Activated CD8-positive, alpha-beta memory T cell treated with anti-CD3 and anti-CD28 coated beads for 48 hours (primary cell): Measurements from ENCODE around the gene EEFSEC.

Experiments
- DNase-seq, 3 experiments: peaks; one replicate each; pipeline ENCODE4 v3.0.0-alpha.2; 2020; ENCODE audit warnings: low read depth in 2 of 3, low spot score in 2 of 3

EEFSEC gene

DNA sequence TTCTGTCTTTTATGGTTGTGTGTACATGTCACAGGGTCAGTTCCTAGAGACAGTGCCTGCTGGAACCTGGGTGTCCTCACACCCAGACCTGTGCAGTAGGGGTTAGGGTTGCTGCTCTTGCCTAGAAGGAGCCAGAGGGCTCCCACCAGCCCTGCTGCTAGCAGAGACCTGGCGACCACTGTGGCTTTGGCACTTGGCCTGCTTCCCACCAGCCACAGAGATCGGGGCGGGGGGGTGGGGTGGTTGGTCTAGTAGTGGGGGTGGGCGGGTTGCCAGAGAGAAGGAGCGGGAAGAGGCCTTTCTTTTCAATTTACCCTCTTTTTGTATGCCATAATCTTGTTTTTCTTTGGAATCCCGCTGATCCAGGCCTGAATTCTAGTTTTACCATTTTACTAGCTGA lies 29.4 kb downstream of the EEFSEC start:
- DNase-seq = no peak

DNA sequence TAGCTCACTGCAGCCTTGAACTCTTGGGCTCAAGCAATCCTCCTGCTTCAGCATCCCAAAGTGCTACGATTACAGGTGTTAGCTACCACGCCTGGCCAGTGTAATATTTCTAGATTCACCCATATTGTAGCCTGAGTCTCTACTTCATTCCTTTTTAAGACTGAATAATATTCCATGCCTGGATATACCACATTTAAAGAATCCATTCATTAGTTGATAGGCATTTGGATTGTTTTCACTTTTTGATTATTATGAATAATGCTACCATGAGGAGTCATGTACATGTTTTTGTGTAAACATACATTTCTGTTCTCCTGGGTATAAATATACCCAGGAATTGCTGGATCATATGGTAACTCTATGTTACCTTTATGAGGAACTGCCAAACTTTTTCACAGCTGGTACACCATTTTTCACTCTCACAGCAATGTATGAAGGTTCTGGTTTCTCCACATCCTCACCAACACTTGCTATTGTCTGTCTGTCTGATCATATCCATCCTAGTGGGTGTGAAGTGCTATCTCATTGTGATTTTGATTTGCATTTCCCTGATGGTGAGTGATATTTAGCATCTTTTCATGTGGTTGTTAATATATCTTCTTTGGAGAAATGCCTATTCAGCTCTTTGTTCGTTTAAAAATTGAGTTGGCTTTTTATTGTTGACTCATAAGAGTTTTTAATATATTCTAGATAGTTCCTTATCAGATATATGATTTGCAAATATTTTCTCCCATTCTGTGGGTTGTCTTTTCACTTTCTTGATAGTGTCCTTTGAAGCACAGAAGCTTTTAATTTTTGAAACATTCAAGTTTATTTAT lies 32.6 kb downstream of the EEFSEC start:
- DNase-seq = no peak

DNA sequence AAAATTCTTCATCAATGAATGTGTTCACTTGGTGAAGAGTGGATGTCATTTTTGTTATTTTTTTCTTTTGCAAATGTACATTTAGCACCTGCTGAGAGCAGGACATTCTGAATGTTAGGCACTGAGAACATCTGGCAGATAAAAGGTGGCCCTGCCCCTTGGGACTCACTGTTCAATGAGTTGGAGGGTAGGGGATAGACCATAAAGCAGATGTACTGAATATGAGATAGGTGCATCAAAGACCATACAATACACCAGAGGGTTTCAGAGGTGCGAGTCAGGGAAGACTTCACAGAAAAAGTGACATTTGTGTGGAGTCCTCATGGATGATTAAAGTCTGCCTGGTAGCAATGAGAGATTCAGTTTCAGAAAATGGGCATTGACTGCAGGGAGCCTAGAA lies 34.2 kb downstream of the EEFSEC start:
- no peak for DNase-seq

DNA sequence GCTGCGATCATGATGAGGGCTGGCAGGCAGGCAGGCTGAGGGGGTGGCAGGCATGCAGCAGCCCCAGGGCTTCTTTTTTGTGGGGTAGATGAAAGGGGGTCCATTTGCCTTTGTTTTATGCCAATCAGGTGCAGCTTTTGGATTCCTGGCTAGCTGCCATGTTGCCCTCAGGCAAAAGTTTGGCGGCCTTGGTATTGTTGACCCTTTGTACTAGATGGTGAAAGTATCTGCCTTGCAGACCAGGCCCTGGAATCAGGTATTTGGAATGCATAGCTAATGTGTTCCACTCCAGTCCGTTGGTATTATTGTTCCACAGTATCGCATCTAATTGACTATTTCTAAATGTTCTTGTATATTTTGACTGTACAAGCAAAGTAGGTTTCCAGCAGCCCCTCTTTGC lies 35.0 kb downstream of the EEFSEC start:
- DNase-seq = no peak

DNA sequence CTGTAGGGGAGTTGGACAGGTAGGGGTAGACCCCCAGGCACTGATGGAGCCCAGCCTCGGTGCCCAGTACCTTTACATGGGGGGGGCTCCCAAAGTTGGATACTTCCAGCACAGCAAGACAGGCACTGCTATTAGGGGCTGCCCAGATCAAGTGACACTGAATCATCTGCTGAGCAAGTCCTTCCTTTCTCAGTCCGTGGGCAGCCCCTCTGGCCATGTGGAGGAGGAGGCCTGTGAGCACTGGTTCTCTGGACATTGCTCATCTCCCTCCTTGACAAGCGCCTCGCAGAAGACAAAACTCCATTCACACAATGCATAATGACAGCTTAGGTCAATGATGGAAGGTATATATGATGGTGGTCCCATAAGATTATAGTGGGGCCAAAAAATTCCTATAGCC lies 35.7 kb downstream of the EEFSEC start:
- DNase-seq = no peak

DNA sequence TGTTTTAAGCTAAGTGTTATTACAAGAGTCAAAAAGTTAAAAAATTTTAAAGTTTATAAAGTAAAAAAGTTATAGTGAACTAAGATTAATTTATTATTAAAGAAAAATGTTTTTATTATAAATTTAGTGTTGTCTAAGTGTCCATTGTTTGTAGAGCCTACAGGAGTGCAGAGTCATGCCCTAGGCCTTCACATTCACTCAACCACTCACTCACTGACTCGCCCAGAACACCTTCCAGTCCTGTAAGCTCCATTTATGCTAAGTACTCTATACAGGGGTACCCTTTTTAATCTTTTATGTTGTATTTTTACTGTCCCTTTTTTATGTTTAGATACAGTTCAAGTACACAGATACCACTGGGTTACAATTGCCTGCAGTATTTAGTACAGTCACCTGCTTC lies 37.2 kb downstream of the EEFSEC start:
- no peak for DNase-seq

DNA sequence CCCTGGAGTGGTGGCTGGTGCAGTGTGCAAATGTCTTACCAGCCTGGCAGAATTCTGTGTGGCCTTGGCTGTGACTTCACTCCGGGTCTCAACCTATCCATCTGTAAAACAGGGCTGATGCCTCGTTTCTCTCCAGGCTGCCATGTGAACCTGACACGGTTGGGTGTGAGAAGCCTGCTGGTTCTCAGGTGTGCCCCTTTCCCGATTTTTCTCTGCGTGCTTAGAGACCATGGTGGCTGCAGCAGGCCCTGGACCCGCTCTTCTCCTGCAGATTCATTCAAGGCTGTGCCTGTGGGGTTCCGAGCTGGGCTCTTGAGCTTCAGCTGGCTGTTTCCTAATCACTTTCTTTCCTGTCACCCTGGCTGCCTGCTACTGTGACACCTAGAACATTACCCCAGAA lies 38.9 kb downstream of the EEFSEC start:
- DNase-seq = no peak

DNA sequence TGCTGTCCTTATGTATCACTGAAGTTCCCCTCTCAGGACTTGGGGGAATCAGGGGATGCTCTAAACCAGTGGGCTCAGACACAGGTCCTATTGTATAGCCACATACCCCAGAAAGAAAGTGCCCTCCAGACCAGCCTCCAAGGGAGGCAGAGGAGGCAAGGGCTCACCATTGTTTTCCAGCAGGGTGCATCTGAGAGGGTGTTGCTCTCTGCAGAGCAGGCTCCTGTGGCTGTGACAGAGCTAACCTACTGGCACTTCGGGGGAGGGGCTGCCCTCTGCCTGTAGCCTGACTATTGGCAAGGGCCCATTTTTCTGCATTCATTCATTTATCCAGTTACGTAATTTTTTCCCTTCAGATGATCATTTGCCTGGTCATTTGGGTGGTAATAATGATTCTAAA lies 39.9 kb downstream of the EEFSEC start:
- no peak for DNase-seq

DNA sequence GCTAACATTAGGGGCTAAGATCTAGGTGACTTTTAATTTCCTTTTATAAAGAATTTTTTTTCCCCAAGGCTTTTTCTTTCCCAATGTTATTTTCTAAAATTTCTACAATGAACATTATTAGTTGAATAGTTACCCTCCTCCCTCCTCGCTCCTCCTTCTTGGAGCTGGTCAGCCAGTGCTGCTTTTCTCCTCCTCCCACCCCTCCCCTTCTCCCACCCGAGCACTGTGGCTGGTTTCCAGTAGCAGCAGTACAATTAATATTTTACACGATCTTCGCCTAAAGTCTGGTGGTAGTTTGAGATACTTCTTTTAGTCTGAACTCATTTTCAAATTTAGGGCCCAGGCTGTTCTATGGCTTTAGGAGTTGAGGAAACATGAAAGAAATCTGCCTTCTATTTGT lies 41.6 kb downstream of the EEFSEC start:
- DNase-seq = no peak

DNA sequence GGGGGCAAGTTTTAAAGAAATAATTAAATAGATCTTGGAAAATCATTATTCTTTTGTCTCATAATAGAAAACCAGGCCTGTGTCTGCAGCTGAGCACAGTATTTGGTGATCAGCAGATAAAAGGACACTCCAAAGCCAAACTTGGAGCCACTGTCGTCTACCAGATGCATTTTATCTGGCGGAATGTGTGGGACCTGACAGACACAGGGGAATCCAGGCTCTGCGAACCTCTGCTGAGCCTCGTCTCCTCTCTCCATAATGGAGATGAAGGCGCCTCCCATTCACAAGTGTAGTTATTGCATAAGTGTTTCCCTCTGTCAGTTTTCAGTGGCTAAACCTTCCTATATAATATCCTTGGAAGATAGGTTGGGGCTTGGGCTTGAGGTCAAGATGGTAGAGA lies 42.1 kb downstream of the EEFSEC start:
- no peak for DNase-seq

DNA sequence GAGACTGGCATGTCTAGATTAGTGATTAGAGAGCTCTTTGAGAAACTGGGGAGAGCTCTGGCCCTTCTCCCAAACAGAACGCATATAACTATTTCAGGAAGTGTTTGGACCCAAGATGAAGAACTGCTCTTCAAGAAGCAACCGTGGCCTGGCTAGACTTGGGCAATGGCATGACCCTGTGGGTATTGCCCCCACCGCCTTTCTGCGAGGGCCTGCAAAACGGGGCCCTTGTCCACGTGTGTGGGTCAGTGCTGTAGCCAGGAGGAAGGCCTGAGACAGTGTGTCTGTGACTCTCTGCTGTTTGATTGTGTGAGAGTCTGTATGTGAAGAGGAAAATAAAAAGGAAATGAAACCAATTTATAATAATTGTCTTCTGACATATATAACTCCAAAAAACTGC lies 42.5 kb downstream of the EEFSEC start:
- DNase-seq = no peak

DNA sequence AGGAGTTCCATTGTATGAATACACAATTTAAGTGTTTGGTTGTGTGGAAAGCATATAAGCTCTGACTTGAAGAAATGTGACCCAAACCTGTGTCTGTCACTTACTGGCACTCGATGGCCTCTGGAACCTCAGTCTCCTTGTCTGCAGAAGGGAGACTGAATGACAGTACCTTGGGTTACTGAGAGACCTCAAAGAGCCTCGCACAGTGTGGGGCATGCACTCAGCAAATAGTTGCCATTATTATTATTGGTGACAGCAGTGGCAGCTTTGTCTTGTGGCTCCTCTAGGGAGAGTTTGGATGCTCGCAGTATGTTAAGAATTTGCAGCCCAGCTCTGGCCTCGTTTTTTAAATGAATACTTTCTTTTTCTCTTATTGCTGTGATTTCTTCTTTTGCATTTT lies 43.4 kb downstream of the EEFSEC start:
- DNase-seq = no peak

DNA sequence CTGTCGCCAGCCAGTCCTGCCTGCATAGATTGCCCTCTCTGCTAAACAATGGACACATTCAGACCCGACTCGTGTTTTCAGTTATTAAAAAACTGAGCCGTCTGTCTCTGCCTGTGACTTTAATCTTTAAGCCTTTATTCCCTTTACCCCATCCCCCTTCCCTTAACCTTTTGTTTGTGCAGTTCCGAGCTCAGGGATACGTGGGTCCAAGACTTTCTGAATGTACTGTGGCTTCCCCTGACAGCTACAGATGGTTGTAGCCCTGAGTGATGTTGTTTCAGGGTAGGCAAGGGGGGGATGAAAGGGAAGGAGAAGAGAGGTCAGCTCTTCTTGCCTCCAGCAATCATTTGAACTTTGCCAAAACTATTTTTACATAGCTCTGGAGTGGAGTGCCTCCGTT lies 44.6 kb downstream of the EEFSEC start:
- no peak for DNase-seq

DNA sequence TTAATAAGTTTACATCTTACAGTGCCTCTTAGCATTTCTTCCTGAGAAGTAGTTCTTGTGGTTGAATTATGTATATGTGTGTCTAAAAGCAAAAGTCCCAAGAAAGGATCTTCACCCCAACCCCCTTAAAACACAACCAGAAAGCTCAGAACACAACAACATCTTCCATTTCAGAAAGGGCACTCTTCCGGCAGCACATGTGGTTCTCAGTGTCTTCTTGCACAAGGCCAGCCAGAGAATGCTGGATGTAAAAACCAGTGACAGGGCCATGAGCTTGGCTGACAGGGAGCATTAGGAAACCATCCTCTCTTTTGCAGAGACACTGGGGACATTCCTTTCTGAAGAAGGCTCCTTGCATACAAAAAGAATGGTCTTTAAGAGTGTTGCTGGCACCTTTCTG lies 45.0 kb downstream of the EEFSEC start:
- no peak for DNase-seq

DNA sequence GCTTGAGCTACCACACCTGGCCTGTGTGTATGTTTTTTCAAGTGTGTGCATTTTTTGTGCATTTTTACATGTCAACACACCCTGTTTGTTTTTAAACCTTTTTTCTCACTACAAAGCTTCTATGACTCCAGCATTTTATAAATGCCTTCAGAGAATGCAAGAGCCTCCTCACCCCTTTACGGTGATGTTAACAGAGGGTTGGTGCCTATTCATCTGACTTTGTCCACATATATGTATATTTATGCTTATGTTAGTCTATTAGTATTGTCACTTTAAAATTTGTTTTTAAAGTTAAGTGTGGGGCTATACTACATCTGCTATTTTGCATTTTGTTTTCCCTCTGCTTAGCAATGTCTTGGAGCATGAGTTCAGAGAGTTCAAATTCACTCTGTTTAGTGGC lies 45.8 kb downstream of the EEFSEC start:
- DNase-seq = no peak

DNA sequence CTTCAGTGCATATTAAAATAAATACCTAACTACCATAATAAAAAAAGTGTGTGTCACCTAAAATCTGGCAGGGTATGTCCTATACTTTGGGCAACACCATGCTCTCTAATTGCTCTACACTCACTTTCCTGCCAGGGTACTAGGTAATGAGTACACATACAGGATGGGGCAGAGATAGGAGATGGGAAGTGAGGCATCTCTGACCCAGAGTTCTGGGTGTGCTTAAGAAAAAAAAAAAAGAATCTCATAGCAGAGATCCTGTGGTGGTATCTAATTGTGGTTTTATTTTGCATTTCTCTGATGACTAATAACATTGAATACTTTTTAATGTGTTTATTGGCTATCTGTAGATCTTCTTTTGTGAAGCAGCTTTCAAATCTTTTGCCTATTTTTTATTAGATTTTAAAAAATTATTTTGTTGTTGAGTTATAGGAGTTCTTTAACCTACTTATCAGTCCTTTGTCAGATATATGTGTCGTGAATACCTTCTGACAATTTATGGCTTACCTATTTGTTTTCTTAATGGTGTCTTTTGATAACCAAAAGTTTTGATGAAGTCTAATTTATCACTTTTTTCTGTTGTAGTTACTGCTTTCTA lies 48.0 kb downstream of the EEFSEC start:
- DNase-seq = no peak

DNA sequence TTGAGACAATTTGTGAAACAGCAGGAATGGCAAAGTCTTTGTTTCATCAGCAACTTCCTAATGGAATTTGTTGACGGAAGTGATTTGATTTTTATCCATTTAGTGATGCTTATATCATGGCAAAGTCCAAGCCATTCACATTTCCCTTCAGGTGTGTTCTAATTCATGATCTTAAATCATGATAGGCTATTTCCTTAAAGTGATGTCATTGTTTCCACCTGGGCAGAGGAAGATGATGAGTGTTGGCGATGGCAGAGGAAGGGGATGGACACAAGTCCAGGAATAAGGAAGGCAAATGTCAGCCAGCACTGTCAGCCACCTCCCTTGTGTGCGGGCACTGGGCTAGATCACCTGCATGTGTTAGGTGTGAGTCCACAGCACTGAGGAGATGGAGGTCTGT lies 49.9 kb downstream of the EEFSEC start:
- DNase-seq = no peak

DNA sequence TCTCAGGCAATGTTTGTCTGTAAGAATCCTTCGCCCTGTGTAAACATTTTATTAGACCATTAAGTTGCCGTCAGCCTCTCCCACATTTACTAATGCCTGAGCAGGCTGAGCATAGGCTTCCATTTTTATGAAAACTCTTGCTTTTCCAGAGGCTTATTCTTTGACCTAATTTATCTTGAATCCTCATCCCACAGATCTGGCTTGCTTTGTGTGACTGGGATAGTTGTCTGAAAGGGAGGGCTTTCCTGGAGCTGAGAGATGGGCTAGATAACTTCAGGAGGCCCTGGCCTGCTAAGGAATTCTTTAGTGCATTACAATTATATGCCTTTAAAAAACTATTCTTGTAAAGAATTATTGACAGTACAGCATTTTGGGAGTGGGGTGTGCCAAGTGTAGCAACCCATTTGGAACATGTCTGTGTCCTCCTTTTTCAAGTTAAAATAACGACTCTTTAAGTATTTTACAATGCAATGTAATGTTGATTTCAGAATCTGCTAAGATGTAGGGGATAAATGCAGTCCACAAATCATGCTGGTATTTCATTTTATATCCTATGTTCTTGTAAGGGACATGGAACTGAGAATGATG lies 52.4 kb downstream of the EEFSEC start:
- DNase-seq = no peak

DNA sequence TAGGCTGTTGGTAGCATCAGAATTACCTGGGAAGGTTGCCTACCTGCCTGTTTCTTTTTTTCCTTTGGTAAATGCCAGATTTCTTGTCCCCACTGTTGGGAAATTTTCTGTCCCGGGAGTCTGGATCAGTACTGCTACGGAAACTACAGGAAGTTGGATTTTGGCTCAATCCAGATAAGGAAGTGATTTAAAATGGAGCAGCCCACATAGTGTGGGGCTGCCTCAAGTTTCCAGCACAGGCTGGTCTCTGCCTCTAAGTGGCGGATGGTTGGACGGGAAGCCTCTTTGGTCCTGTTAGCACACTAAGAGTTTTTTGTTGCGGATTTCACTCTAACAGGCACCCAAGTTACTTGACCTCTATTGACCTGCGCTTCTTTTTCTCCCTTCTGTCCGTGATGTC lies 54.7 kb downstream of the EEFSEC start:
- no peak for DNase-seq

DNA sequence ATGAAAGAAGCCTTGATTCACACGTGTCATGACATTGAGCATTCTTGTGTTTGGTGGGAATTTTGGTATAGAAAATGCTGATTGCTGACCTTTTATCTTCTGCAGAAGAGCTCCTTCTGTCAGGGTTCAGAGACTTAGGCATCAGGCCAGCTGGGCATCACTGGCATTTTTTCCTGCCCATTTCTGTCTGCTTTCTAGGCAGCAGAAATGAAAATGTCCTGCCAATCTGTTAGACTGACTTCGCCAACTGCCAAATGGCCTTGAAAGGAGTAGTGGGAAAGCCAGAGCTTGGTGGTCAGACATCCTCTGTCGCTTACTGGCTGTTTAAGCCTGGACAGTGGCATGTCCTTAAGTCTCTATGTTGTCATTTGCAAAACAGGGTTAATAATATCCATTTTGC lies 57.4 kb downstream of the EEFSEC start:
- no peak for DNase-seq

DNA sequence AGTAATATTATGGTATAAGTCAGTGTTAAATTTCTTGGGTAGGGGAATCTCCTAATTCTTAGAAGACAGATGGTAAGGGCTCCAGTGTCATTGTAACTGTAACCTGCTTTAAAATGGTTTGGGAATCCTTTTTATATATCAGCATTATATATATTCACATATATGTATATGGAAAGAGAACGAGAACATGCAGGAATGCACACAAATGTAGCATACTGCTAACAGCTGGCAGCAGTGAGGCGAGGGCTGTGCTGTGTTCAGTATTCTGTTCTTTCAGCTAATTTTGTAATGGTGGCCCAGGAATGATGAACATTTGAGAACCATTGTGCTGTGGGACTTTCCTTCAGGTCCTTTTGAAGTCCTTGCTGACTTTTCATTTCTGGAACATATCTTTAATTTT lies 60.8 kb downstream of the EEFSEC start:
- DNase-seq = no peak

DNA sequence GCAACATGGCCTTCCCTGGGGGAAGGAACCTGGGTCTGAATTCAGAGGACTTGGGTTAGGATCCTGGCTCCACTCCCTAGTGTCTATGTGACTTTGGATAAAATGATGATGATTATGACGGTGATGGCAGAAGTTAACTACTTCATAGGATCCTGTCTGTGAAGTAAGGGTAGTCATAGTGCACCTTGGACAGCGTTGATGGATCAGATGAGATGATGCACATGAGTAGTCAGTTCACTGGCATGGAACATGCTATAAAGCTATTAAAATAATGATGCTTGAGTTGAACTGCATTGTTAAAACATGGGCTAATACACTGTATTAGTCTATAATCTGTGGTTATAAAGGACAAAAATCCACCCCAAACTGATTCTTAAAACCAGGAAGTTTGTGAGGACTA lies 62.0 kb downstream of the EEFSEC start:
- DNase-seq = no peak
